Stimulated activated CD4-positive, alpha-beta T cell treated with anti-CD3 and anti-CD28 coated beads, Interleukin-2, amount 100 ng/mL, for 48 hours (primary cell): Measurements from ENCODE around the gene MSRB3.

Experiments used
- DNase-seq, 2 donors: peaks; one replicate each; pipeline ENCODE4 v3.0.0-alpha.2; 2020

MSRB3 gene

DNA sequence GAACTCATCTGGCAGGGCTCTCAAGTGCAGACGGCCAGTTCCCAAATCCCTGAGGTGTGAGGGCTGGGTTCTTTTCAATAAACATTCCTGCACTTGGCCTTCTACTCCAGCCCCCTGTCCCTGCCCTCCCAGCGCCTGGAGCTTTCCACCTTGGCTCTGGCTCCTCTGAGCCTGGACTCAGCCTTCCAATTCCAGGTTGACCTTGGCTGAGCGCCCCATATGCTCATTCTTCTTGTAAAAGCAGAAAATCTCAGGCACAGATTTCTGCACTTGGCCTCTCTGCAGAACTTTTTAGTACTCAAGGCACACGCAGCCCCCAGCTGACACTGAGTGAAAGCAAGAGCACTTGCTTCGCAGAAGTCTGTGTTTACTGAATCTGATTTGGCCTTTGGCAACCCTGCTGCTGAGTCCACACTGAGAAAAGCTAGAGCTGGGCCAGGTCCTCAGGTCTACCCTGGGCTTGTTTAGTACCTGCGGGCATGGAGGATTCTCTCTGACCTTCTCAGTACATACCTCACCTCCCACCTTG lies 222.7 kb downstream of the MSRB3 start:
- DNase-seq, result no peak

DNA sequence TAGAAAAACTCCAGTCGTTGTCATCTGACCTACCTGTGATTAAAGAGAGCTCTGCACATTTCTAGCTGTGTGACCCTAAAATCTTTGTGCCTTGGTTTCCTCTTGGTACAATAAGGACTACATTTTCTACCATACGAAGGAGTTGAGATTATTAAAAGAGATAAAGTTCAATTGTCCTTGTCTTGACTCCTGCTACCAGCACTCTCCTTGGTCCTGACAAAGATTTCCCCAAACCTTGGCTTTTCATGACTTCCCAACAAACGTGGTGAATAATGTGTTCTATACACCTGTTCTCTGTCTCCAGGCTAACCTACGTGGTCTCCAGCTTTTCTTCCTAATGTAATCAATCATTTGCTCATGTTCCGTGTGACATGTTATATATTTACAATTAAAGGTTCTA lies 223.5 kb downstream of the MSRB3 start:
- DNase-seq, result no peak

DNA sequence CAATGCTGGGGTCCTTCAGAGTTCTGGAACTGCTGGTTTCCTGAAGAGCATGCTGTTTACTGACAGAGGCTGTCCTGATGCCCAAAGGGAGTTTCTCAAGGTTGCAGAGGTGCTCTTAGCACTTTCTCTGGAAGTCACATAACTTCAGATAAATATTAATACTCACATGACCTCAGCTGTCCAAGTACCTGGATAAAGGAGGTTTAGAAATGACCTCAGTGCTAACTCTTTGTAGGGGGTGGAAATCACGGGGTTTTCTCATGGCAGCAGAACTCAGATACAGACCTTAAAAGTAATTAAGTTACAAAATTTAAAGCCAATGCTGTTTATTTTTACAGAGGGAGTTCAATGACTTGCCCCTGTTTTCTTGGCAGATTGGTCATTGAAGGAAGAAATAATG lies 225.9 kb downstream of the MSRB3 start:
- no peak for DNase-seq

DNA sequence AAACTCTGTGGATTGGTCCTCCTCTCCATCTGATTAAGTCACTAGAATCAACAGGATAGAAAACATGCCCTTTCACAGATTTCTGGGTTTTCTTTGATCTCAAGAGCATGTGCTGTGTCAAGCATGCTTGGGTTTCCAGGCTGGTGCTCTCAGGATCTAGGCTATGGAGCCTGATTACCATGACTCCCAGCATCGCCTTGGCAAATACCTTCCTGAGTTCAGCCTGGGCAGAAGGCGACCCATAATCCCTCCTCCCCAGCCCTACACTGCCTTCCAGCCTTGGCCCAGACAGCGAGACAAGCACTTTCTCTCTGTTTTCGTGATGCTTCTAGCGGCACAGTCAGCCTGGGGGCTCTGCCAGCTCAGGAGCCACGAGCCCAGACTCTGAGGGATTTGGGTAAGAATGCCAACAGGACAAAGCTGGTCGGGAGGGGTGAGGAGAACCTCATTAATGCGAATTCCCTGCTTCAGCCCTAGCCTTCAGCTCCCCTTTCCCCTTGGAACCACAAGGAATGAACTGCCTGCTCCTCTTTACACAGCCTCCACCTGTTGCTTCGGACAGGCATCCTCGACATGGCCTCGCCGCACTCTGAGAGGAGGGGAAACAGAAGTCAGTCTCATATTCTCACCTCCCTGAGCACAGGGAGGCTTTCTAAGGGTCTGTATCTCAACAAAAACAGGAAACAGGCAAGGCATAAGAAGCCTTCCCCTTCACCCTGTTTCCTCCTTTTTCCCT lies 227.1 kb downstream of the MSRB3 start:
- no peak for DNase-seq

DNA sequence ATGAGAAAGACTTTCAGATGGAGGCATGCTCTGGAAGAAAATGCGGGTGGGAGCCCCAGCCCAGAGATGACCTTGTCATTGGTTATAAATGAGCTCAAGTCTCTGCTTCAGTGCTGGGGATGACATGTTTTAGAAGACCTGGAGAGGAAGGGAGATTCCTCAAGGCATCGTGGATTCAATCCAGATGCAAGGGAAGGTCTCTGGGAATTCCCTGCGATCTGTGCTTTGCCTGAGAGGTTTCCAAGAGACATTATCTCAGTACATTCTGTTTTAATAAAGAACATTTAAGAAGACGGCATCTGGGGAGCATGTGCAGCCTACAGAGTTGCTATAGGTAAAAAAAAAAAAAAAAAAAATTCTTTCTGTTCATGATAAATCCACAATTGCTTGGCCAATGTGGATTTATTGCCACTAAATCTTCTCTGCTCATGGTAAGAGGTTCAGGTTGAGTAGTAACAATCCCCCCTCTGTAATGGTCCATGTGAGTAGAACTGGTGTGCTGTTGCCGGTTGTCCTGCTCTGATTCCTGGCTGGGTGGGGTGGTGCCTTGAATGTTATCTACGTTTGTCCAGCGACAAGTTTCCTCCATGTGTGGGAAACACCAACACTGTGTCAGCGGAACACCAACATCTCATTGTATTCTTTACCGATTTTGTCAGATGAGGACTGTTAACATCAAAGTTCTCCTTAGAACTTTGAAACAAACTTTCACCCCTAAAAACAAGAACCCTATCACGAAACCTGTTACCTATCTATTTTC lies 230.0 kb downstream of the MSRB3 start:
- DNase-seq, result no peak

DNA sequence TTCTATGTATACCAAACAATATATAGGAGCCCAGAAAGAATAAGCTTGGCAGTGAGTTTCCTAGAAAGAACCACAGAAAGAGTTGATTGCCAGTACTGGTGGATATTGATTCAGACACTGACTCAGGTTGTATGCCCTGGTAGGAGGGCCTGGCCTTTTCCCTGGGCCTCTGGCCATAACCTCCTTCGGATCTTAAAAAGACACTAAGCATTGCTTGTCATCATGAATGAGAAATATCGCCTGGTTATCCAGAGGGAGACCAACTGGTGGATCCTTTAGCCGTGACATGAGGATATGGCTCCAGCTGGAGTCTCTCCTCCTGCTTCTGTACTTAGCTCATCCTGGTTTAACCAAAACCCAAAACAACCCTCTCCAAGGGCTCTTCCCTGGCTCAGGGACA lies 231.5 kb downstream of the MSRB3 start:
- no peak for DNase-seq

DNA sequence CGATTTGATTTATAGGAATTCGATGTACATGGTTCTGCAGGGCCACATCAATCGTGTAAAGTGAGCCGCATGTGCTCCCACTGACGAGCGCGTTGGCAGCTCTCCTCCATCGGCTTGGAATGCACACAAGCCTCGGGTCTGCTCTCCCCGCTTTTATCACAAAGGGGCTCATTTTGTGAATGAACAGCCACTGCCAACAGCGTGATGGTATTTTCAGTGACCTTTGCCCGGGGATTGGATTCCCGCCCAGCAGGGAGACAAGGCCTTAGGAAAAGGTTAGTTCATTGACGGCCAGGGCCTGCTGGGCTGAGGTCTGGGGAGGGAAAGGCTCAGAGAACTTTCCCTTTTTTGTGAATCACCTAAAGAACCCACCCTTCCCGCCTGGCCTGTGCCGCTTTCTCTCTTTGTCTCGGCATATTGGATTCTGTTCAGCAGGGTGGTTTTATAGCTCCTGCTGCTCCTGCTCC lies 232.1 kb downstream of the MSRB3 start:
- no peak for DNase-seq

DNA sequence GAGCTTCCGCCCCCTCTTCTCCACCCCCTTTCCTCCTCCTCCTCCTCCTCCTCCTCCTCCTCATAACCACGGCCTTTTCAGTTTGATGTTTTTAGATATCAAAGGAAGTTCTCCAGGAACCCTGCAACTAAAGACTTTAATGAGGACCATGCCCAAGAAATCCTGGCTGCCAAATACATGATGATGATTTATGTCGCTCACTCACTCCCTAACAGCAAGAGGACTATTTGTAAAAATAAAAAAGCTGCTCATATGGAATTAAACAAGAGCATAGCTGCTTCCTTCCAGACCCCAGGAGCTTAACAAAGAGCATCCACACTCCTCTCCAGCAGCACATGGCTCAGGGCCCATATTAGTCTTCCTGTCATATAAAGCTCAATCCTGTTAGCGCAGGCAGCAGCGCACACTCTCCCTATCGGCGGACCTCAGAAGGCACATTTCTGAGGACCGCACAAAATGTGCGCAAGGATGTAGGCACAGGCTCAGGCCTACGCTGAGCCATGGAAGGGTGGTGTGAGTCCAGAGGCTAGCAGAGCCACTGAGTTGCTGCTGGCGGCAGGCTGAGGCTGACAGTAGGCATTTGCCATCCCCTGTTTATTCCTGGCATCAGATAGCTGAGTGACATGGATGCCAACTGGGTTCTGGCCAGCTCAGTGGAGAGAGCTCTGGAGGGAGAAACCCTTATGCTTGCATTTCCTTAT lies 232.8 kb downstream of the MSRB3 start:
- no peak for DNase-seq

DNA sequence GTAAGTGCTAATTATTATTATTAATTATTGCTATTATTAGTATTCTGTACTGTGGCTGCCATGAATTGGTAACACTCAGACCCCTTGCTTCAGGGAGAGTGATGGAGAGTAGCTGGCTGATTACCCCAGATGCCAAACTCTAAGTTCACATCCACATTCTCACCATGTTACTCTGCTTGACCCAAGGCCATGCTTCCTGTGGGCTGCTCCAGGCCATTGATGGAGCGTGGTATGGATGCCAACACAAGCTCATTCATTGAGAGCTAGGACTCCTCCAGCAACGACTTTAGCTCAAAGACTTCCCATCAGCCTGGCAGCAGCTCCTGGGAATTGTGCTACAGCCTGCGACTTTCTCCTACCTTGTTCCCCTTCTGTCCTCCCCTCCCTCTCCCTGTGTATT lies 233.4 kb downstream of the MSRB3 start:
- DNase-seq, result no peak
